Calu3 (cell line): Measurements from ENCODE around the gene TNIK. TPM values are rescaled to one million over a fixed set of nuclear protein-coding genes. Genes with fewer than 3 reads are reported as not detected.

ENCODE experiments used
- Bru-seq: library from RNA; stranded (reverse); fragments of 400-500 nt; gene quantifications from one replicate; lab custom pipeline; 2021; lab: Mats Ljungman, UMichigan
- BruChase-seq, 2 experiments: library from RNA; stranded (reverse); fragments of 400-500 nt; gene quantifications; one replicate each; lab custom pipeline; 2021; lab: Mats Ljungman, UMichigan
- BruUV-seq: library from RNA; stranded (reverse); fragments of 400-500 nt; replicated peaks from 2 replicates; lab custom pipeline; 2021; lab: Mats Ljungman, UMichigan
- CTCF ChIA-PET: fragments of 300-600 bp; sonication (Branson Sonifier 250); formaldehyde crosslinking; loops from one replicate; lab custom pipeline; 2022; ENCODE audit warnings: antibody characterized with exemption; lab: Charles Lee
- DNase-seq: peaks from one replicate; pipeline ENCODE4 v3.0.0; 2022
- H3K27ac Mint-ChIP-seq: one replicate; pipeline ENCODE4 v1.8.0; 2022; ENCODE audit warnings: mixed read lengths; ENCODE audit not compliant: unreplicated experiment
- H3K27me3 Mint-ChIP-seq: one replicate; pipeline ENCODE4 v1.8.0; 2022; ENCODE audit warnings: mixed read lengths; ENCODE audit not compliant: unreplicated experiment
- H3K36me3 Mint-ChIP-seq: one replicate; pipeline ENCODE4 v1.8.0; 2022; ENCODE audit warnings: mild to moderate bottlenecking, moderate library complexity, mixed read lengths; ENCODE audit not compliant: insufficient read depth, unreplicated experiment
- H3K4me1 Mint-ChIP-seq: one replicate; pipeline ENCODE4 v1.8.0; 2022; ENCODE audit warnings: mild to moderate bottlenecking, low read depth, mixed read lengths; ENCODE audit not compliant: unreplicated experiment
- H3K4me3 Mint-ChIP-seq: one replicate; pipeline ENCODE4 v1.8.0; 2022; ENCODE audit warnings: mild to moderate bottlenecking, low read depth, moderate library complexity, mixed read lengths; ENCODE audit not compliant: unreplicated experiment
- H3K9me3 Mint-ChIP-seq: one replicate; pipeline ENCODE4 v1.8.0; 2022; ENCODE audit warnings: low read depth, mixed read lengths; ENCODE audit not compliant: unreplicated experiment
- CTCF ChIP-seq: fragments of 200-600 bp; IDR thresholded peaks from one replicate; pipeline ENCODE4 v1.8.0; 2022; ENCODE audit warnings: antibody characterized with exemption; ENCODE audit not compliant: unreplicated experiment
- intact Hi-C: fragments of 100-400 bp; cut with micrococcal nuclease; formaldehyde crosslinking; loops from one replicate; pipeline ENCODE4 v1.10.0; 2022; ENCODE audit not compliant: unreplicated experiment
- long read RNA-seq: library from polyadenylated mRNA; stranded (forward); transcript quantifications from one replicate; pipeline ENCODE4 v2.0.0, GENCODE V29; 2022
- total RNA-seq: library from RNA; stranded (reverse); gene quantifications from 2 replicates; pipeline ENCODE4 v1.2.3, GENCODE V29; 2022

TNIK gene
- total RNA-seq (17.6 and 19.7 TPM in 2 replicates), Bru-seq, nascent RNA (percentile 69 among the genes with signal in this experiment), BruChase-seq, experiment 1, labeled RNA remaining after a 6-hour chase (percentile 50 among the genes with signal in this experiment), BruChase-seq, experiment 2, labeled RNA remaining after a 2-hour chase (percentile 49 among the genes with signal in this experiment)
- long read RNA-seq, partial matches to known transcripts, result 1 of 6 reads
- long read RNA-seq, other reads (novel, unspliced or antisense), result 4 of 6 reads

- intact Hi-C loops, result loop anchor here (2.0 to 10.0 kb wide), 6 partner anchors 103 to 498 kb away; no protein-coding TSS in a partner anchor
- Mint-ChIP-seq H3K27ac (peak within 1 kb of the TSS; percentile 85), H3K9me3 (no peaks in the 10 kb centered on the region), H3K27me3 (no peaks in the 10 kb centered on the region), H3K4me1 (peaks cover 45% of the 10 kb centered on the region), H3K36me3 (peaks cover 39% of the 10 kb centered on the region), H3K4me3 (peak within 1 kb of the TSS; percentile 97)
- CTCF ChIA-PET, result interaction anchor here (0.7 to 2.0 kb wide), 10 partner anchors 13 to 498 kb away, joined by 3 to 10 read pairs (median 6); no protein-coding TSS in a partner anchor
- BruUV-seq, result no TSS peak
- TF ChIP-seq CTCF, result peak; percentile 61
- peak; percentile 96 for DNase-seq
These were observed at the start of gene TNIK for GRCh38 chr3:171459942-171460724. TNIK (minus strand) TSS chr3:171460405; CDS start chr3:171460063, 342 bp downstream.

DNA sequence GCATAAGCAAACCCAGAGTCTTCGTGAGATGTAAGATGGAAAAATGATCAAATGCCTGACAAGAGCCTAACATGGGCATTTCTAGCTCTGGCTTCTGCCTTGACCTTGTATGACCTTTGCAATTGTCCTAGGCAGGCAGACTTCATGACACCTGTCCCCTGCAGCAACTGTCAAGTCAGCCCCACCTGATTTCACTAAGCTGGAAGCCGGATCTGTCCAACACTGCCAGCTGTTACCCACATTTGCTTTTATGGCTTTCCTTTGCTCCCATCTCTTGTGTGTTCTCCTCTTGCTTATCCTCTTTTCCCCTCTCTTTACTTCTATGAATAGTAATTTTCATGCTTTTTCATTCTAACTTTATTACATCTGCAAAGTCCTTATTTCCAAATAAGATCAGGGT lies 48.5 kb upstream of the TNIK start:
- no peak overlapping the region for H3K27ac Mint-ChIP-seq
- CTCF ChIA-PET, result no interaction called here
- no TSS peak for BruUV-seq

GRCh38 chr3:171508206-171508605 lies 48.0 kb upstream of the TNIK start:
- H3K4me3 Mint-ChIP-seq, result no peak overlapping the region
- H3K27ac Mint-ChIP-seq, result no peak overlapping the region
- DNase-seq, result no peak
- intact Hi-C loops, result no loop called here
- peaks cover 10% of the 10 kb centered on the region for H3K4me1 Mint-ChIP-seq
- CTCF ChIA-PET, result no interaction called here
- H3K9me3 Mint-ChIP-seq, result peaks cover 2% of the 10 kb centered on the region
- H3K27me3 Mint-ChIP-seq, result no peaks in the 10 kb centered on the region
- no peak for TF ChIP-seq CTCF
- BruUV-seq, result no TSS peak
- H3K36me3 Mint-ChIP-seq, result no peaks in the 10 kb centered on the region

More for the DNA sequence above, 48.5 kb upstream of the TNIK start:
- peaks cover 10% of the 10 kb centered on the region for H3K4me1 Mint-ChIP-seq
- intact Hi-C loops, result no loop called here
- no peak for TF ChIP-seq CTCF
- no peaks in the 10 kb centered on the region for H3K27me3 Mint-ChIP-seq
- H3K4me3 Mint-ChIP-seq, result no peak overlapping the region
- no peak for DNase-seq
- peaks cover 2% of the 10 kb centered on the region for H3K9me3 Mint-ChIP-seq
- no peaks in the 10 kb centered on the region for H3K36me3 Mint-ChIP-seq

GRCh38 chr3:171506743-171507319 lies 46.6 kb upstream of the TNIK start:
- no TSS peak for BruUV-seq
- Mint-ChIP-seq H3K36me3 (no peaks in the 10 kb centered on the region), H3K4me3 (no peak overlapping the region), H3K27ac (no peak overlapping the region), H3K9me3 (no peaks in the 10 kb centered on the region), H3K4me1 (peaks cover 3% of the 10 kb centered on the region), H3K27me3 (no peaks in the 10 kb centered on the region)
- no peak for TF ChIP-seq CTCF
- intact Hi-C loops, result no loop called here
- CTCF ChIA-PET, result no interaction called here
- no peak for DNase-seq
